ENCODE measurements around the gene RBM28.

DNA sequence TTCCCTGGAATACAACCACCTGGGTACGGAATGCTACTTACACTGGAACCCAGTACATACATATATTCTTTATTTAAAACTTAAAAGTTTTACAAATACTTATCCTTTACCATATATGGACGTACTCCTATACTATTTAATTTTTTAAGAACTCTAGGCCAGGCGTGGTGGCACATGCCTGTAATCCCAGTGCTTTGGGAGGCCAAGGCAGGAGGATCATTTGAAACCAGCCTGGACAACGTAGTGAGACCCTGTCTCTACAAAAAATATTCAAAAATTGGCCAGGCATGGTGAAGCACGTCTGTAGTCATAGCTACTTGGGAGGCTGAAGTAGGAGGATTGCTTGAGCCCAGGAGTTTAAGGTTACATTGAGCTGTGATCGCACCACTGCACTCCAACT is 2.0 kb downstream of the RBM28 start:
- TF ChIP-seq POLR2A (IDR thresholded peaks at IDR 0.05; ENCODE audit: low read depth, low read length), result no peak
- TF ChIP-seq EP300 (IDR thresholded peaks at IDR 0.05; ENCODE audit: borderline replicate concordance in 1 of 2, control insufficient read depth in 1 of 2, low read depth in 2 of 2, low read length in 2 of 2), result no peak
- no peak for TF ChIP-seq GABPA (IDR thresholded peaks at IDR 0.05; ENCODE audit: low read depth)
- no peak for TF ChIP-seq TCF7 (IDR thresholded peaks at IDR 0.05; ENCODE audit: borderline replicate concordance)
- TF ChIP-seq CTCF (IDR thresholded peaks at IDR 0.05 in 2 of 3, conservative IDR thresholded peaks at IDR 0.05 in 1 of 3; ENCODE audit: control insufficient read depth in 2 of 3, extremely low read depth in 1 of 3, insufficient read depth in 1 of 3, low read depth in 3 of 3, low read length in 3 of 3), result no peak
- TF ChIP-seq, protein P1, sequence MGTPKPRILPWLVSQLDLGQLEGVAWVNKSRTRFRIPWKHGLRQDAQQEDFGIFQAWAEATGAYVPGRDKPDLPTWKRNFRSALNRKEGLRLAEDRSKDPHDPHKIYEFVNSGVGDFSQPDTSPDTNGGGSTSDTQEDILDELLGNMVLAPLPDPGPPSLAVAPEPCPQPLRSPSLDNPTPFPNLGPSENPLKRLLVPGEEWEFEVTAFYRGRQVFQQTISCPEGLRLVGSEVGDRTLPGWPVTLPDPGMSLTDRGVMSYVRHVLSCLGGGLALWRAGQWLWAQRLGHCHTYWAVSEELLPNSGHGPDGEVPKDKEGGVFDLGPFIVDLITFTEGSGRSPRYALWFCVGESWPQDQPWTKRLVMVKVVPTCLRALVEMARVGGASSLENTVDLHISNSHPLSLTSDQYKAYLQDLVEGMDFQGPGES (IDR thresholded peaks at IDR 0.05), result no peak
